IMR-90 (cell line): ENCODE data around the gene FGD3.

Experiments
- BHLHE40 ChIP-seq: fragments of 150-350 bp; IDR thresholded peaks from 2 replicates; pipeline ENCODE4 v1.6.1; 2016; ENCODE audit warnings: mild to moderate bottlenecking, low read depth, low read length
- MAZ ChIP-seq: IDR thresholded peaks from 2 replicates; pipeline ENCODE4 v1.6.1; 2012; ENCODE audit warnings: low read depth, mild to moderate bottlenecking, low read length, improper control_type of control experiment, moderate library complexity, borderline replicate concordance
- NFE2L2 ChIP-seq: fragments of 150-350 bp; IDR thresholded peaks from 2 replicates; pipeline ENCODE4 v1.6.1; 2016; ENCODE audit warnings: low read depth, mild to moderate bottlenecking, low read length
- POLR2A ChIP-seq: IDR thresholded peaks from 2 replicates; pipeline ENCODE4 v1.6.1; 2012; ENCODE audit warnings: mild to moderate bottlenecking, low read depth, low read length
- RFX5 ChIP-seq: IDR thresholded peaks from 2 replicates; pipeline ENCODE4 v1.8.0; 2012; ENCODE audit warnings: low read depth, mild to moderate bottlenecking, low read length, moderate library complexity
- SMC3 ChIP-seq: fragments of 150-350 bp; IDR thresholded peaks from 2 replicates; pipeline ENCODE4 v1.6.1; 2016; ENCODE audit warnings: low read depth, mild to moderate bottlenecking, antibody characterized with exemption, low read length, moderate library complexity
- TF ChIP-seq, protein P1 (sequence below): conservative IDR thresholded peaks from 2 replicates; pipeline ENCODE4 v1.5.1; 2012; ENCODE audit warnings: mild to moderate bottlenecking, low read depth, low read length, improper control_type of control experiment
- TF ChIP-seq, protein P2 (sequence below): fragments of 150-350 bp; IDR thresholded peaks from 2 replicates; pipeline ENCODE4 v1.6.1; 2017; ENCODE audit warnings: mild to moderate bottlenecking, antibody characterized with exemption, low read length, low read depth

DNA sequence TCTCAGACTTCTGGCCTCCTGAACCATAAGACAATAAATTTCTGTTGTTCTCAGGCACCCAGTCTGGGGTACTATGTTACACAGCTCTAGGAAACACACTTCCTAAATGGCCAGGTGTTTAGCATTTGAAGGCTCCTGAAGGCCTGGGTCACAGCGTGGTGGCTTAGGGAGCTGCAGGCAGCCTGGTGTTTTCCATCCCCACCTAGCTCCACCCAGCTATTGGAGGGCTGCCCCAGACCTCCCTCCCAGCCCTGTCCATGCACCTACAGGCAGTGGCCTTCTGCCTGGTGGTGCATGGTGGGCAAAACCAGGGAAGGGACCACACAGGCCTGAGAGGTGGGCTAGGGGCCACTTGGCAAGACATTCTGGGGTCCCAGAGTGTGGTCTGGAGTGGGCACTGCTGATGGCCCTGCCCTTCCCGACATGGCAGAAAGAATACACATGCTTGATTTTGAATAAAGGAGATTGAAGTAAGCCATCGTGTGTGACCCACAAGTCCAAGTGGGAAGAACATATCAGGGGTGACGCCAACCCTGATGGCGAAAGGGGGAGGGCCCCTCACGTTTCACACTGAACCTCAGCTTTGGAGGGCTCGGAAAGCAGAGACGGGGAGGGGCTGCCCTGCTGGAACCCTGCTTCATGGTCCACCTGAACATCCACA is 109.8 kb downstream of the FGD3 start:
- TF ChIP-seq, protein P1, sequence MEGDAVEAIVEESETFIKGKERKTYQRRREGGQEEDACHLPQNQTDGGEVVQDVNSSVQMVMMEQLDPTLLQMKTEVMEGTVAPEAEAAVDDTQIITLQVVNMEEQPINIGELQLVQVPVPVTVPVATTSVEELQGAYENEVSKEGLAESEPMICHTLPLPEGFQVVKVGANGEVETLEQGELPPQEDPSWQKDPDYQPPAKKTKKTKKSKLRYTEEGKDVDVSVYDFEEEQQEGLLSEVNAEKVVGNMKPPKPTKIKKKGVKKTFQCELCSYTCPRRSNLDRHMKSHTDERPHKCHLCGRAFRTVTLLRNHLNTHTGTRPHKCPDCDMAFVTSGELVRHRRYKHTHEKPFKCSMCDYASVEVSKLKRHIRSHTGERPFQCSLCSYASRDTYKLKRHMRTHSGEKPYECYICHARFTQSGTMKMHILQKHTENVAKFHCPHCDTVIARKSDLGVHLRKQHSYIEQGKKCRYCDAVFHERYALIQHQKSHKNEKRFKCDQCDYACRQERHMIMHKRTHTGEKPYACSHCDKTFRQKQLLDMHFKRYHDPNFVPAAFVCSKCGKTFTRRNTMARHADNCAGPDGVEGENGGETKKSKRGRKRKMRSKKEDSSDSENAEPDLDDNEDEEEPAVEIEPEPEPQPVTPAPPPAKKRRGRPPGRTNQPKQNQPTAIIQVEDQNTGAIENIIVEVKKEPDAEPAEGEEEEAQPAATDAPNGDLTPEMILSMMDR: no peak
- TF ChIP-seq POLR2A (no peak), RFX5 (no peak), MAZ (no peak), BHLHE40 (no peak), SMC3 (no peak), NFE2L2 (no peak)
- TF ChIP-seq, protein P2, sequence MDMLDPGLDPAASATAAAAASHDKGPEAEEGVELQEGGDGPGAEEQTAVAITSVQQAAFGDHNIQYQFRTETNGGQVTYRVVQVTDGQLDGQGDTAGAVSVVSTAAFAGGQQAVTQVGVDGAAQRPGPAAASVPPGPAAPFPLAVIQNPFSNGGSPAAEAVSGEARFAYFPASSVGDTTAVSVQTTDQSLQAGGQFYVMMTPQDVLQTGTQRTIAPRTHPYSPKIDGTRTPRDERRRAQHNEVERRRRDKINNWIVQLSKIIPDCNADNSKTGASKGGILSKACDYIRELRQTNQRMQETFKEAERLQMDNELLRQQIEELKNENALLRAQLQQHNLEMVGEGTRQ: no peak
